HUES48 (cell line): ENCODE data around the gene RPL23.

Source experiments
- H3K27ac ChIP-seq: one replicate; pipeline ENCODE4 v1.7.0; 2013; ENCODE audit warnings: low read depth, low read length, inconsistent platforms
- H3K27me3 ChIP-seq: 2 replicates; pipeline ENCODE4 v1.6.1; 2013; ENCODE audit warnings: mild to moderate bottlenecking, low read length; ENCODE audit not compliant: control insufficient read depth, insufficient read depth
- H3K36me3 ChIP-seq: 2 replicates; pipeline ENCODE4 v1.6.1; 2013; ENCODE audit warnings: low read length; ENCODE audit not compliant: control insufficient read depth, insufficient read depth
- H3K4me1 ChIP-seq: 2 replicates; pipeline ENCODE4 v1.6.1; 2013; ENCODE audit warnings: mild to moderate bottlenecking, low read length; ENCODE audit not compliant: control insufficient read depth, insufficient read depth
- H3K4me3 ChIP-seq: 2 replicates; pipeline ENCODE4 v1.5.1; 2013; ENCODE audit warnings: mild to moderate bottlenecking, low read depth, low read length
- H3K9ac ChIP-seq: 2 replicates; pipeline ENCODE4 v1.6.1; 2013; ENCODE audit warnings: mild to moderate bottlenecking, low read depth, low read length, moderate library complexity
- H3K9me3 ChIP-seq: 2 replicates; pipeline ENCODE4 v1.6.1; 2013; ENCODE audit warnings: low read length; ENCODE audit not compliant: control insufficient read depth, insufficient read depth

Gene RPL23

GRCh38 chr17:38872027-38872511, 18.5 kb upstream of the RPL23 start:
- H3K27me3 ChIP-seq, result no peaks in the 10 kb centered on the region
- H3K4me3 ChIP-seq, result peak overlapping the region; percentile 100; the same call in 1 of the 2 replicates
- peaks cover 6% of the 10 kb centered on the region for H3K36me3 ChIP-seq
- H3K27ac ChIP-seq, result peak overlapping the region; percentile 85
- no peak overlapping the region; the same call in 1 of the 2 replicates for H3K9ac ChIP-seq
- H3K4me1 ChIP-seq, result peaks cover 50% of the 10 kb centered on the region
- H3K9me3 ChIP-seq, result no peaks in the 10 kb centered on the region

DNA sequence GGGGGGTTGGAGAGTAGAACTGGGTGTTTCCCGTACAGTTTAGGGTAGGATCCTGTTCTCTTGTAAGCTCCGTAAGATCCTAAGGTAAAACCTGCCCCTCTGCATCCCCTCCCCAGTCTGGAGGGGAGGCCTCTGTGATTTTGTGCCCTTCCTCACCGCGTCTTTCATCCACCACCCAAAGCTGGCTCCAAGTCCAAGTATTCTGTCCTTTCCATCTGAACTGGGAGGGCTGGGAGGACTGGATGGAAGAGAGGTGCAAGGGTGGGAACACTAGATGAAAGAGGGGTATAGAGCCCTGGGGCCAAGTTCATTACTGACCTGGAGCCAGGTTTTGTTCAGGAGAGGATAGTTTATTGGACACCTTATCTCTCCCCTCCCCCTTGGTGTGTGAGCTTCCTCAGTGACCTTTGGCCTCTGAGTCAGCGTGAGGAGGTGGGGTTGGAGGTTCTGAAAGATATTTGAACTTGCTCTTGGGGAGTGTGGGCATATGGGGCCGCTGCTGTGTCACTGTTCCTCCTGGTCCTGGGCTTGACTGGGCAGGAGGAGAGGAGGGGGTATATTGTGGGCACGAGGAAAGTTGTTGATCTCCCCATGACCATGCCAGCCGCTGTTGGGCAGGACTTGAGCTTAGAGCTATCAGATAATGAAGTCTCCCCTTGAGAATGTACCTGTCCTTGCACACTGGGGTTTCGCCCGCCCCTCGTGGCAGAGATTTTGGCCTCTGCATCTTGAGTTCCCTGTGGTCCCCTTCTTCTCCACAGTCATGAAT, 17.9 kb upstream of the RPL23 start:
- Histone ChIP-seq H3K9ac (peak overlapping the region; percentile 47), H3K4me3 (peak overlapping the region; percentile 100), H3K36me3 (peaks cover 6% of the 10 kb centered on the region), H3K27me3 (no peaks in the 10 kb centered on the region), H3K4me1 (peaks cover 49% of the 10 kb centered on the region), H3K27ac (peak overlapping the region; percentile 85), H3K9me3 (no peaks in the 10 kb centered on the region)

GRCh38 chr17:38870259-38871165, 17.0 kb upstream of the RPL23 start:
- Histone ChIP-seq H3K27me3 (no peaks in the 10 kb centered on the region), H3K9me3 (no peaks in the 10 kb centered on the region), H3K4me3 (peak overlapping the region; percentile 100), H3K36me3 (peaks cover 6% of the 10 kb centered on the region), H3K9ac (peak overlapping the region; percentile 89), H3K4me1 (peaks cover 48% of the 10 kb centered on the region), H3K27ac (peak overlapping the region; percentile 96)

- Histone ChIP-seq H3K4me3 (peak within 1 kb of the TSS; percentile 100), H3K9ac (peak within 1 kb of the TSS; percentile 89), H3K9me3 (no peaks in the 10 kb centered on the region), H3K27me3 (no peaks in the 10 kb centered on the region), H3K4me1 (peaks cover 40% of the 10 kb centered on the region), H3K27ac (peak within 1 kb of the TSS; percentile 96), H3K36me3 (peaks cover 6% of the 10 kb centered on the region)
These were observed 16.2 kb upstream of the RPL23 start, which contains the start of gene LASP1 for GRCh38 chr17:38869526-38870258. LASP1 (plus strand) TSS chr17:38870058; CDS start chr17:38870190, 132 bp downstream.

GRCh38 chr17:38868817-38869525, 15.4 kb upstream of the RPL23 start:
- H3K4me1 ChIP-seq, result peaks cover 34% of the 10 kb centered on the region
- H3K36me3 ChIP-seq, result peaks cover 3% of the 10 kb centered on the region
- H3K9ac ChIP-seq, result peak overlapping the region; percentile 76
- peak overlapping the region; percentile 96 for H3K27ac ChIP-seq
- H3K4me3 ChIP-seq, result peak overlapping the region; percentile 100
- H3K27me3 ChIP-seq, result no peaks in the 10 kb centered on the region
- H3K9me3 ChIP-seq, result no peaks in the 10 kb centered on the region

DNA sequence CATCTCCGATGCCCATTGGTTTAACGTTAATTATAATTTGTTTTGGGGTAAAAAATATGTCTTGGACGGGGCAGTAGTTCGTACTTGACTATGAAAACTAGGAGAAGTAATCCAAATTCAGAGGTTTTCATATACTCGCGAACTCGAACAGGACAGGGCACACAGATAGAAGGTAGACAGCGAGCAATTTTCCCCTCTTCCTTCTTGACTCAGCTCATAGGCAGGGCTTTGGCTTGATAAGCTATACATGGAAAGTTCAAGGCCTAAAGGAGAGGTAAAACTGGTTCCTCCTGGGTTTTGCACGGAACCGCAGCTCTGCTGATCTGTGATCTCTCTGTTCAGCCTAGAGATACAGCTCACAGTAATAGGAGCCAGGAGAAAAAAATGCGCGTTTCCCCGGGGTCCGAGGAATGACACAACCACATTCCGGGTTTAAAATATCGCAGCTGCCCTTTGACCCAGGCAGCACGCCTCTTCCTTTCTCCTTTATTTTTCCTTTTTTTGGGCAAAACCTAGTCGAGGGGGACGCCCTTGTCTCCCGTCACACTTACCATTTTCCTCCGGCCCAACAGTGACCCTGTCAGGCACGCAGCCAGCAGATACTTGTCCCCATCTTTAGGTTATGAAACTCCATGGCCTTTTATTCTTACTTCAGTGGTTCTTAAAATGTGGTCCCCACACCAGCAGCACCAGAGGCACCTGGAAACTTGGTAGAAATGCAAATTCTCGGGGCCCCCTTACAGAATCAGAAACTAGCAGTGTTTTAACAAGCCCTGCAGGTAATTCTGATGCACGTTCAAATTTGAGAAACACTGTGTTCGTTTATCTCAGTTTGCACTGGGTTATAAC, 14.7 kb upstream of the RPL23 start:
- H3K4me3 ChIP-seq, result peak overlapping the region; percentile 100
- H3K9me3 ChIP-seq, result no peaks in the 10 kb centered on the region
- peak overlapping the region; percentile 96 for H3K27ac ChIP-seq
- no peaks in the 10 kb centered on the region for H3K27me3 ChIP-seq
- H3K4me1 ChIP-seq, result peaks cover 28% of the 10 kb centered on the region
- H3K9ac ChIP-seq, result peak overlapping the region; percentile 56
- peaks cover 2% of the 10 kb centered on the region; the same call in 1 of the 2 replicates for H3K36me3 ChIP-seq

DNA sequence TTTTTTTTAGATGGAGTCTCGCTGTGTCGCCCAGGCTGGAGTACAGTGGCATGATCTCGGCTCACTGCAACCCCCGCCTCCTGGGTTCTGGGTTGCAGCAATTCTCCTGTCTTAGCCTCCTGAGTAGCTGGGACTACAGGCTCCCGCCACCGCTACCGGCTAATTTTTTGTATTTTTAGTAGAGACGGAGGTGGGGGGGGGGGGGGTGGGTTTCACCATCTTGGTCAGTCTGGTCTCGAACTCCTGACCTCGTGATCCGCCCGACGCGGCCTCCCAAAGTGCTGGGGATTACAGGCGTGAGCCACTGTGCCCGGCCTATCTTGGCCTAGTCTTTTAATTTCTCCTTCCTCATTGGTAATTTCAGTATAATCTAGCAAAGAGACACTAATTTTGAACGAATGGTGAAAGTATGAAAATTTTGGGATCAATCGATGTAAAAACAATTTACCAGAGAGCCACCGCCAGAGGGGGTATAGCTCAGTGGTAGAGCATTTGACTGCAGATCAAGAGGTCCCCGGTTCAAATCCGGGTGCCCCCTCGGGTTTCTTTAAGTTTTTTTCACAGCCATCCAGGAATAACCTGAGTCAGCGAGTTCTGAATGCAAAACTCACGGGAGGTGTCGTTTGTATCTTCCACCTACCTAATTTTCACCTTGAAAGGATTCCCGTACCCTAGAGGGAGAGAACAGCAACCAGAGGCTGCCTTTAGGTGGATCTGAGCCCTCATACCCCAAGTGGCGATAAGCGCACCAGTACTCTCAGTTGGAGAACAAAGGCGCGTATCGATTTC, 13.9 kb upstream of the RPL23 start:
- Histone ChIP-seq H3K4me1 (peaks cover 19% of the 10 kb centered on the region), H3K9me3 (no peaks in the 10 kb centered on the region), H3K9ac (peak overlapping the region; percentile 56), H3K27me3 (no peaks in the 10 kb centered on the region), H3K27ac (peak overlapping the region; percentile 96), H3K36me3 (no peaks in the 10 kb centered on the region), H3K4me3 (peak overlapping the region; percentile 100)

- Histone ChIP-seq H3K9ac (no peak overlapping the region), H3K36me3 (no peaks in the 10 kb centered on the region), H3K4me3 (no peak overlapping the region), H3K9me3 (no peaks in the 10 kb centered on the region), H3K27me3 (no peaks in the 10 kb centered on the region), H3K27ac (no peak overlapping the region), H3K4me1 (peaks cover 7% of the 10 kb centered on the region)
These were observed 11.3 kb upstream of the RPL23 start for GRCh38 chr17:38864636-38865398.
